OCI-LY3 (cell line): ENCODE results near the gene AKAP11.

Experiments used
- H2AFZ ChIP-seq: fragments of 200-600, 300-600 bp; shearing (Covaris generic); 2 replicates; pipeline ENCODE4 v1.6.0; 2014; ENCODE audit warnings: antibody characterized with exemption, low read depth, low read length
- H3K27ac ChIP-seq: fragments of 200-600, 300-600 bp; sonication (generic); 2 replicates; pipeline ENCODE4 v1.5.1; 2014; ENCODE audit warnings: mild to moderate bottlenecking, low read length, moderate library complexity, mixed read lengths
- H3K27me3 ChIP-seq: fragments of 200-600, 300-600 bp; sonication (generic); 2 replicates; pipeline ENCODE4 v1.6.1; 2014; ENCODE audit warnings: low read depth, low read length, mixed read lengths
- H3K36me3 ChIP-seq: fragments of 200-600, 300-600 bp; sonication (generic); replicated peaks from 2 replicates; pipeline ENCODE3; 2014; ENCODE audit warnings: low read depth, low read length, mixed read lengths
- H3K4me1 ChIP-seq: fragments of 300-600, 200-600 bp; sonication (generic); 2 replicates; pipeline ENCODE4 v1.6.1; 2014; ENCODE audit warnings: low read length, mixed read lengths
- H3K4me2 ChIP-seq: fragments of 200-600, 300-600 bp; sonication (generic); 2 replicates; pipeline ENCODE4 v1.6.1; 2014; ENCODE audit warnings: low read length, mixed read lengths
- H3K4me3 ChIP-seq: fragments of 300-600, 200-600 bp; sonication (generic); 2 replicates; pipeline ENCODE4 v1.5.1; 2014; ENCODE audit warnings: antibody characterized with exemption, mild to moderate bottlenecking, low read length, moderate library complexity
- H3K79me2 ChIP-seq: fragments of 300-600, 200-600 bp; shearing (Covaris generic); 2 replicates; pipeline ENCODE4 v1.6.1; 2014; ENCODE audit warnings: mild to moderate bottlenecking, low read length, mixed read lengths
- H3K9ac ChIP-seq: fragments of 300-600, 200-600 bp; shearing (Covaris generic); 2 replicates; pipeline ENCODE4 v1.6.0; 2014; ENCODE audit warnings: mild to moderate bottlenecking, low read length, moderate library complexity
- H3K9me3 ChIP-seq: fragments of 200-600, 300-600 bp; shearing (Covaris generic); 2 replicates; pipeline ENCODE4 v1.6.1; 2014; ENCODE audit warnings: low read length, mixed read lengths; ENCODE audit not compliant: insufficient read depth
- H4K20me1 ChIP-seq: fragments of 200-600, 300-600 bp; sonication (generic); 2 replicates; pipeline ENCODE4 v1.6.1; 2016; ENCODE audit warnings: low read length, mixed read lengths; ENCODE audit not compliant: insufficient read depth
- EZH2phosphoT487 ChIP-seq: fragments of 200-600 bp; shearing (Covaris generic); IDR thresholded peaks from 2 replicates; pipeline ENCODE4 v1.6.1; 2018; ENCODE audit warnings: antibody characterized with exemption, mixed run types, low read depth
- TF ChIP-seq, protein P1 (sequence below): fragments of 200-600, 300-600 bp; sonication (generic); IDR thresholded peaks from 2 replicates; pipeline ENCODE4 v1.5.1; 2014; ENCODE audit warnings: antibody characterized with exemption, low read length, low read depth

AKAP11 gene

DNA sequence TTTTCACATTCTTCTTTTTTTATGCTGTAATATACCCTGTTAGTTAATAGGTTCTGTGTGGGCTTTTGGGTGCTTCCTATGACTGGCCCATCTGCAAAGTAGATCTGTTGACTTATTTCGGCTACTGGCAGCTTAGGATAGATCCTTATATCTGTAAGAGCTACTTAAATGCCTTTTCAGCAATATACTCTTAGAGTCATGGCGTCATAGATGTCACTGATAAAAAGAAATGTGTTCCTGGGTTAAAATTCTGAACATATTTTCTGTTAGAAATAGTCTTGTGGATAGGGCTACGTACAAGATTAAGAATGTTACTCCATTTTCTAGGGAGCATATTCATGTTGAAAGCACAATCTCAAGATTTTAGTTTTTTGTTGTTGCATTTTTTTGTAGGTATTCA, 4.7 kb downstream of the AKAP11 start:
- Histone ChIP-seq H3K9ac (no peak overlapping the region), H3K4me1 (peaks cover 30% of the 10 kb centered on the region), H2AFZ (no peak overlapping the region), H3K36me3 (peaks cover 23% of the 10 kb centered on the region), H4K20me1 (peaks cover 12% of the 10 kb centered on the region), H3K4me2 (no peak overlapping the region), H3K79me2 (peaks cover 91% of the 10 kb centered on the region), H3K27me3 (no peaks in the 10 kb centered on the region), H3K9me3 (no peaks in the 10 kb centered on the region), H3K27ac (no peak overlapping the region), H3K4me3 (no peak overlapping the region)
- TF ChIP-seq, protein P1, sequence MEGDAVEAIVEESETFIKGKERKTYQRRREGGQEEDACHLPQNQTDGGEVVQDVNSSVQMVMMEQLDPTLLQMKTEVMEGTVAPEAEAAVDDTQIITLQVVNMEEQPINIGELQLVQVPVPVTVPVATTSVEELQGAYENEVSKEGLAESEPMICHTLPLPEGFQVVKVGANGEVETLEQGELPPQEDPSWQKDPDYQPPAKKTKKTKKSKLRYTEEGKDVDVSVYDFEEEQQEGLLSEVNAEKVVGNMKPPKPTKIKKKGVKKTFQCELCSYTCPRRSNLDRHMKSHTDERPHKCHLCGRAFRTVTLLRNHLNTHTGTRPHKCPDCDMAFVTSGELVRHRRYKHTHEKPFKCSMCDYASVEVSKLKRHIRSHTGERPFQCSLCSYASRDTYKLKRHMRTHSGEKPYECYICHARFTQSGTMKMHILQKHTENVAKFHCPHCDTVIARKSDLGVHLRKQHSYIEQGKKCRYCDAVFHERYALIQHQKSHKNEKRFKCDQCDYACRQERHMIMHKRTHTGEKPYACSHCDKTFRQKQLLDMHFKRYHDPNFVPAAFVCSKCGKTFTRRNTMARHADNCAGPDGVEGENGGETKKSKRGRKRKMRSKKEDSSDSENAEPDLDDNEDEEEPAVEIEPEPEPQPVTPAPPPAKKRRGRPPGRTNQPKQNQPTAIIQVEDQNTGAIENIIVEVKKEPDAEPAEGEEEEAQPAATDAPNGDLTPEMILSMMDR, result no peak
- TF ChIP-seq EZH2phosphoT487, result no peak

DNA sequence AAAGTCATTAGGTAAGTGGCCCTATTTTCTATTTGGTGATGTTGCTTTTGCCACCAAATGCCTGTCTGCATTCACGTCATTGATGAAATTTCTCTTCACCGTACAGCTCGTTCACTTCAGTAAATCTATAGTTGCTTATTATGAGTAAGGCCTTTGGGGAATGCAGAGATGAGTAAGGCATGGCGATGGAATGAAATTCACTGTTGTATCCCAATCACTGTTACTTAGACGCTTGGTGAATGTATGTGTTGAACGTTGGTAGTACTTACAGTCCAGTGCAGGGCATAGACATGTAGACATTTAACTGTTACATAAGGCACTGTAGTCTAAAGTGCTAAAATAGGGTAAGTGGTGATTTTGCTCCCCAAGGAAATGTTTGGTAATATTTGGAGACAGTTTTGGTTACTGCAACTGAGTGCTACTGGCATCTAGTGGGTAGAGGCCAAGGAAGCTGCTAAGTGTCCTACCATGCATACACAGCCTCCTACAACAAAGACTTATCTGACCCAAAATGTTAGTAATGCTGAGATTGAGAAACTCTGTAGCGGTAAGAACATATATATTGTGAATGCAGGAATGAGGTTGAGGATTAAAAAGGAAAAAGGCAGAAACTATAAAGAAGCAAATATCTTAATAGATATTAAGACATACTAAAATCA, 5.8 kb downstream of the AKAP11 start:
- no peak overlapping the region for H2AFZ ChIP-seq
- no peak overlapping the region for H3K9ac ChIP-seq
- H3K9me3 ChIP-seq, result no peaks in the 10 kb centered on the region
- H3K4me1 ChIP-seq, result peaks cover 30% of the 10 kb centered on the region
- no peak for TF ChIP-seq EZH2phosphoT487
- TF ChIP-seq, protein P1, result no peak
- peaks cover 23% of the 10 kb centered on the region for H3K36me3 ChIP-seq
- no peak overlapping the region for H3K4me3 ChIP-seq
- H3K79me2 ChIP-seq, result peaks cover 86% of the 10 kb centered on the region
- no peak overlapping the region for H3K4me2 ChIP-seq
- peaks cover 12% of the 10 kb centered on the region for H4K20me1 ChIP-seq
- H3K27ac ChIP-seq, result no peak overlapping the region
- no peaks in the 10 kb centered on the region for H3K27me3 ChIP-seq

DNA sequence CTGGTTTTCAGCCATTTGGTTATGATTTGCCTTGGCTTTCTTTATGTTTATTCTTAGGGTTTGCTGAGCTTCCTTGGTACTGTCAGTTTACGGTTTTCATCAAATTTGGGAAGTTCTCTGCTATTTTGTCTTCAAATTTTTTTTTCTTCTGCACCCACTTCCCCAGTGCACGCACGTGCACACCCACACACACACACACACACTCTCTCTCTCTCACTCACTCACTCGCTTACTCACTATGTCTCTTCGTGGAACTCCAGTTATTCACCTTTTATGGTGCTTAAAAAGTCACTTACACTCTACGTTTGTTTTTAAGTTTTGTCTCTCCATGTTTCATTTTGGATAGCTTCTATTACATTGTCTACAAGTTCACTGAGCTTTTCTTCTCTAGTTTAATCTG, 7.1 kb downstream of the AKAP11 start:
- Histone ChIP-seq H3K9ac (no peak overlapping the region), H3K27ac (no peak overlapping the region), H3K9me3 (no peaks in the 10 kb centered on the region), H3K4me2 (no peak overlapping the region), H3K4me1 (peaks cover 27% of the 10 kb centered on the region), H4K20me1 (peaks cover 21% of the 10 kb centered on the region), H2AFZ (no peak overlapping the region), H3K36me3 (peaks cover 26% of the 10 kb centered on the region), H3K27me3 (no peaks in the 10 kb centered on the region), H3K79me2 (peaks cover 86% of the 10 kb centered on the region), H3K4me3 (no peak overlapping the region)
- TF ChIP-seq, protein P1, result no peak
- TF ChIP-seq EZH2phosphoT487, result no peak

DNA sequence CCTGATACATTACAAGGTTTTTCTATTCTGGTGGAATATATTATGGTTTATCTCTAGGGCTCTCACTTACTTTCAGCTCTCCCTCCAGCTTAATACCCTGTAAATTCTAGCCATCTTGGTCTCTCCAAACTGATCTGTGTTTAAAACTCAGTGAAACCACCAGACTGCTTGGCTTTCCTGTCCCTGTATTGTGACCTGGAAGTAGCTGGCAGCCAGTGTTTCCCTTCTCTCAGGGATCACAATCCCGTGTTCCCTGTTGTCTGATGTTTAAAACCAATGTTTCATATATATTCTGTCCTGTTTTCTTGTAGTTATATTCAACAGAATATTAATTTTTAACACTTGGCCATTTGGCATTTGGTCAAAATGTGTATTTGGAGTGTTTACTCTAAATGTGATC, 8.0 kb downstream of the AKAP11 start:
- H3K4me2 ChIP-seq, result no peak overlapping the region
- H3K27ac ChIP-seq, result no peak overlapping the region
- no peak overlapping the region for H2AFZ ChIP-seq
- no peak overlapping the region for H3K4me3 ChIP-seq
- TF ChIP-seq, protein P1, result no peak
- no peak for TF ChIP-seq EZH2phosphoT487
- H3K36me3 ChIP-seq, result peaks cover 30% of the 10 kb centered on the region
- H3K9ac ChIP-seq, result no peak overlapping the region
- H4K20me1 ChIP-seq, result peaks cover 27% of the 10 kb centered on the region
- peaks cover 23% of the 10 kb centered on the region for H3K4me1 ChIP-seq
- H3K79me2 ChIP-seq, result peaks cover 85% of the 10 kb centered on the region
- no peaks in the 10 kb centered on the region for H3K27me3 ChIP-seq
- no peaks in the 10 kb centered on the region for H3K9me3 ChIP-seq
